GM23248 (cell line): Measurements from ENCODE around the gene S100A9. TPM values are rescaled to one million over a fixed set of nuclear protein-coding genes. Genes with fewer than 3 reads are reported as not detected.
"Not testable (repeated sequence)": the region's sequence is repeated elsewhere in the genome, so short reads cannot be mapped to it uniquely, and the experiment has no call there.

Source experiments
- DNase-seq: peaks from one replicate; pipeline ENCODE4 v3.0.0-alpha.2; 2015
- H2AFZ ChIP-seq: fragments of 200-600 bp; sonication (generic); 2 replicates; pipeline ENCODE4 v1.6.1; 2016; ENCODE audit warnings: antibody characterized with exemption
- H3F3A ChIP-seq: fragments of 200-600 bp; sonication (generic); 2 replicates; pipeline ENCODE4 v1.6.1; 2016; ENCODE audit warnings: mild to moderate bottlenecking, antibody characterized with exemption, mixed run types; ENCODE audit not compliant: insufficient read depth
- H3K27ac ChIP-seq: fragments of 200-600 bp; sonication (generic); 2 replicates; pipeline ENCODE4 v1.5.1; 2016; ENCODE audit warnings: mild to moderate bottlenecking
- H3K27me3 ChIP-seq: fragments of 200-600 bp; sonication (generic); replicated peaks from 2 replicates; pipeline ENCODE4 v1.6.1; 2016; ENCODE audit warnings: mild to moderate bottlenecking; ENCODE audit not compliant: insufficient read depth
- H3K36me3 ChIP-seq: fragments of 200-600 bp; sonication (generic); 2 replicates; pipeline ENCODE4 v1.6.1; 2016; ENCODE audit warnings: low read depth, mild to moderate bottlenecking
- H3K4me1 ChIP-seq: fragments of 200-600 bp; sonication (generic); 2 replicates; pipeline ENCODE4 v1.6.1; 2016; ENCODE audit warnings: mild to moderate bottlenecking; ENCODE audit not compliant: insufficient read depth
- H3K4me2 ChIP-seq: fragments of 200-600 bp; sonication (generic); one replicate; pipeline ENCODE4 v1.6.1; 2016; ENCODE audit warnings: mild to moderate bottlenecking; ENCODE audit not compliant: unreplicated experiment
- H3K4me3 ChIP-seq: fragments of 200-600 bp; sonication (generic); 2 replicates; pipeline ENCODE4 v1.5.1; 2016; ENCODE audit warnings: mild to moderate bottlenecking
- H3K79me2 ChIP-seq: fragments of 200-600 bp; sonication (generic); 2 replicates; pipeline ENCODE4 v1.6.1; 2016; ENCODE audit warnings: mild to moderate bottlenecking; ENCODE audit not compliant: insufficient read depth
- H3K9ac ChIP-seq: fragments of 200-600 bp; sonication (generic); 2 replicates; pipeline ENCODE4 v1.6.1; 2016; ENCODE audit warnings: mild to moderate bottlenecking
- H3K9me2 ChIP-seq: fragments of 200-600 bp; sonication (generic); 2 replicates; pipeline ENCODE4 v1.6.1; 2016; ENCODE audit warnings: mixed run types, mild to moderate bottlenecking, moderate library complexity; ENCODE audit not compliant: insufficient read depth
- H3K9me3 ChIP-seq: fragments of 200-600 bp; sonication (generic); one replicate; pipeline ENCODE4 v1.6.1; 2017; ENCODE audit warnings: low read depth
- H4K20me1 ChIP-seq: fragments of 200-600 bp; sonication (generic); 2 replicates; pipeline ENCODE4 v1.6.0; 2016; ENCODE audit not compliant: insufficient read depth
- EZH2 ChIP-seq: fragments of 200-600 bp; sonication (generic); IDR thresholded peaks from 2 replicates; pipeline ENCODE4 v1.6.1; 2018; ENCODE audit warnings: antibody characterized with exemption, mild to moderate bottlenecking; ENCODE audit not compliant: insufficient read depth, poor library complexity, severe bottlenecking
- EZH2phosphoT487 ChIP-seq: fragments of 200-600 bp; sonication (generic); IDR thresholded peaks from 2 replicates; pipeline ENCODE4 v1.6.1; 2018; ENCODE audit warnings: antibody characterized with exemption, moderate library complexity, mild to moderate bottlenecking, low read depth; ENCODE audit not compliant: insufficient read depth
- WGBS, 2 experiments: methylation state at CpG; one replicate each; pipeline ENCODE4 v1.1.6; 2015 to 2017; ENCODE audit warnings: low lambda C conversion rate in 2 of 2, low coverage in 1 of 2; ENCODE audit errors: missing lambda C conversion rate in 2 of 2; 5-methylcytosine and 5-hydroxymethylcytosine counted together
- in situ Hi-C: fragments of 300-500 bp; cut with MboI; formaldehyde crosslinking; loops from 2 replicates; pipeline ENCODE4 v1.15.0; 2020
- polyA plus RNA-seq: library from polyadenylated mRNA; unstranded; fragments of >200 nt; fragmentation: Nextera tagmentation; extraction: Ambion mirVana; gene quantifications from 2 replicates; pipeline ENCODE4 v1.2.1, GENCODE V29; 2016
- total RNA-seq: library from RNA; depleted of rRNA; stranded (reverse); fragments of >200 nt; shearing (Covaris generic); gene quantifications from 2 replicates; pipeline ENCODE4 v1.2.3, GENCODE V29; 2014

S100A9 gene
- total and polyA plus RNA-seq, 2 experiments from 2014 or later = not detected

DNA sequence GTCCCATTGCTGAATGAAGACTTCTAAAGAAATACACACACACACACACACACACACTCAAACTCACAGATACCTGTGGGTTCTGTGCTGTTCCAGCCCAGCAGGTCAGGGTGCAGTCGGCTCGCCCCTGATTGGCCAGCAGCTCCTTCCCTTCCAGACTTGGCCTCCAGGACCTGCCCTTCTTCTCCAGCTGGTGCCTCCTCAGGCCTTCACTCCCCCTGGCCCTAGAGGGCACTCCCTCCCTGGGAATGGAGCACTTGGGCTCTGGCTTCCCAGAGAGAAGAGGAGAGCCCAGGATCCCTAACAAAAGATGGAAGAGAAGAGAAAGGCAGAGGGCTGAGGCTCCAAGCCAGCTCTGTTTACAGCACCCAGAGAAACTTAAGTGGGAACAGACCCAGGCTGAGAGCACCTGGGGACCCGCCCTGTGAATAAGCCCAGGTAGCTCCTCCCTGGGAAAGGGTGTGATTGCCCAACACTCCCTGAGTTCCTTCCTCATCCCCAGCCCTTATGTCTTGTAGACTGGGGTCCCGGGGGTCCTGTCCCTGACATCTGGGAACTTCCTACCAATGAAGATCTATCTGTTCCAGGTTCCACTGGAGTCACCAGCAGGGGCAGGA, 45.0 kb upstream of the S100A9 start, which contains the start of gene PGLYRP3:
Gene PGLYRP3 (minus strand): TSS at position 383 of the 617 bp plus-strand sequence. CDS start 2,287 bp downstream, outside the sequence.
- Histone ChIP-seq H3K27ac (no peak within 1 kb of the TSS), H3K79me2 (no peaks in the 10 kb centered on the region), H3K9me3 (no peaks in the 10 kb centered on the region), H4K20me1 (no peaks in the 10 kb centered on the region), H2AFZ (no peak within 1 kb of the TSS), H3K36me3 (no peaks in the 10 kb centered on the region), H3K4me2 (no peak within 1 kb of the TSS), H3K27me3 (no peaks in the 10 kb centered on the region; the same call in 1 of the 2 replicates), H3K9ac (no peak within 1 kb of the TSS), H3K9me2 (no peaks in the 10 kb centered on the region), H3F3A (no peaks in the 10 kb centered on the region), H3K4me1 (no peaks in the 10 kb centered on the region), H3K4me3 (no peak within 1 kb of the TSS)
- in situ Hi-C loops = no loop called here
- no peak for TF ChIP-seq EZH2
- TF ChIP-seq EZH2phosphoT487 = no peak
- no peak for DNase-seq
- WGBS, 2 experiments = 31 to 41% methylated on average over 4 of the region's 4 CpGs

DNA sequence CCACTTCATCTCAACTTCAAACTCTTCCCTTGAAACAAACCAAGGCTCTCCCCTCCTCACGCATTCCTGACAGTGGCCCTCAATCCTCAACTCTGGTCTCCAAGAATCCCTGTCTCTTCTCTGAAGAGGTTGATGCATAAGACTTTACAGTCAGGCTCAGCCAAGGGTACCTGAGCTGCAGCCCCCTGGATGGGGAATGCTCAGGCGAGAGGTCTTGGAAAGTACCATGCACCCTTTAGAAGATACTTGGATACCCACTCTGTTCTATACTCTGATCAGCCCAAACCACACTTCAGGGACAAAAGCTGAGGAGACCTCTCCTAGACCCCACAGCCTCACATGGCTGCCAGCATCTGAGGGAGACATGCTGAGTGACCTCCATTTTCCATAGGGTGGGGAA, 44.4 kb upstream of the S100A9 start:
- Histone ChIP-seq H3K4me3 (no peak overlapping the region), H3K27me3 (no peaks in the 10 kb centered on the region; the same call in 1 of the 2 replicates), H3K4me2 (no peak overlapping the region), H3K9me3 (no peaks in the 10 kb centered on the region), H3K9me2 (no peaks in the 10 kb centered on the region), H3K79me2 (no peaks in the 10 kb centered on the region), H3K36me3 (no peaks in the 10 kb centered on the region), H4K20me1 (no peaks in the 10 kb centered on the region), H3F3A (no peaks in the 10 kb centered on the region), H3K9ac (no peak overlapping the region), H3K27ac (no peak overlapping the region), H3K4me1 (no peaks in the 10 kb centered on the region), H2AFZ (no peak overlapping the region)
- in situ Hi-C loops = no loop called here
- no peak for DNase-seq
- TF ChIP-seq EZH2phosphoT487 = no peak
- no peak for TF ChIP-seq EZH2
- 48 to 57% methylated on average over 2 of the region's 2 CpGs for WGBS, 2 experiments

DNA sequence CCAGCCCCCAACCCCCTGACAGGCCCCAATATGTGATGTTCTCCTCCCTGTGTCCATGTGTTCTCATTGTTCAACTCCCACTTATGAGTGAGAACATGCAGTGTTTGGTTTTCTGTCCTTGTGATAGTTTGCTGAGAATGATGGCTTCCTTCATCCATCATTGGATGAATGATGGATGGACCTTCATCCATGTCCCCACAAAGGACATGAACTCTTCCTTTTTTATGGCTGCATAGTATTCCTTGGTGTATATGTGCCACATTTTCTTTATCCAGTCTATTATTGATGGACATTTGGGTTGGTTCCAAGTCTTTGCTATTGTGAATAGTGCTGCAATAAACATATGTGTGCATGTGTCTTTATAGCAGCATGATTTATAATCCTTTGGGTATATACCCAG, 43.3 kb upstream of the S100A9 start:
- H3K36me3 ChIP-seq, H3K4me2 ChIP-seq, H4K20me1 ChIP-seq, H2AFZ ChIP-seq, DNase-seq, H3K9me2 ChIP-seq, in situ Hi-C loops, H3K9me3 ChIP-seq, H3K27me3 ChIP-seq, H3K4me1 ChIP-seq, H3K4me3 ChIP-seq, H3F3A ChIP-seq, H3K79me2 ChIP-seq, H3K9ac ChIP-seq, H3K27ac ChIP-seq: not testable (repeated sequence)

DNA sequence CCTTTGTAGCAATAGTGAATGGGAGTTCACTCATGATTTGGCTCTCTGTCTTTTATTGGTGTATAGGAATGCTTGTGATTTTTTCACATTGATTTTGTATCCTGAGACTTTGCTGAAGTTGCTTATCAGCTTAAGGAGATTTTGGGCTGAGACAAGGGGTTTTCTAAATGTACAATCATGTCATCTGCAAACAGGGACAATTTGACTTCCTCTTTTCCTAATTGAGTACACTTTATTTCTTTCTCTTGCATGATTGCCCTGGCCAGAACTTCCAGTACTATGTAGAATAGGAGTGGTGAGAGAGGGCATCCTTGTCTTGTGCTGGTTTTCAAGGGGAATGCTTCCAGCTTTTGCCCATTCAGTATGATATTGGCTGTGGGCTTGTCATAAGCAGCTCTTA, 41.6 kb upstream of the S100A9 start:
- in situ Hi-C loops, H4K20me1 ChIP-seq: not testable (repeated sequence)

DNA sequence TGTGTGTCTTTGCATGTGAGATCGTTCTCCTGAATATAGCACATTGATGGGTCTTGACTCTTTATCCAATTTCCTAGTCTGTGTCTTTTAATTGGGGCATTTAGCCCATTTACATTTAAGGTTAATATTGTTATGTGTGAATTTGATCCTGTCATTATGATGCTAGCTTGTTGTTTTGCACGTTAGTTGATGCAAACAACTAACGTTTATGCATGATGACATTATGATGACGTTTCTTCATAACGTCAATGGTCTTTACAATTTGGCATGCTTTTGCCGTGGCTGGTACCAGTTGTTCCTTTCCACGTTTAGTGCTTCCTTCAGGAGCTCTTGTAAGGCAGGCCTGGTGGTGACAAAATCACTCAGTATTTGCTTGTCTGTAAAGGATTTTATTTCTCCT, 39.5 kb upstream of the S100A9 start:
- DNase-seq, in situ Hi-C loops: not testable (repeated sequence)
- 39 to 41% methylated on average over 7 of the region's 7 CpGs for WGBS, 2 experiments

More for the DNA sequence above, 41.6 kb upstream of the S100A9 start:
- H3K9me3 ChIP-seq, H3K4me2 ChIP-seq, H3K4me3 ChIP-seq, H3K9me2 ChIP-seq, H3K9ac ChIP-seq, H3K27me3 ChIP-seq, DNase-seq, H3K27ac ChIP-seq, H3F3A ChIP-seq, H3K79me2 ChIP-seq, H3K4me1 ChIP-seq, H3K36me3 ChIP-seq, H2AFZ ChIP-seq: not testable (repeated sequence)

More for the DNA sequence above, 39.5 kb upstream of the S100A9 start:
- not testable (repeated sequence) for H3K4me2 ChIP-seq, H4K20me1 ChIP-seq, H3K4me3 ChIP-seq, H3K36me3 ChIP-seq, H3F3A ChIP-seq, H3K9ac ChIP-seq, H3K27me3 ChIP-seq, H3K4me1 ChIP-seq, H3K27ac ChIP-seq, H2AFZ ChIP-seq, H3K9me2 ChIP-seq, H3K9me3 ChIP-seq, H3K79me2 ChIP-seq
